Endothelial cell of umbilical vein (primary cell): ENCODE measurements around the gene CHMP4B.

Source experiments
- EZH2 ChIP-seq: IDR thresholded peaks from 2 replicates; pipeline ENCODE4 v1.6.1; 2012; ENCODE audit warnings: borderline replicate concordance, low read depth, mild to moderate bottlenecking, moderate library complexity, low read length, inconsistent platforms; ENCODE audit not compliant: severe bottlenecking
- POLR2A ChIP-seq: IDR thresholded peaks from 2 replicates; pipeline ENCODE4 v1.6.1; 2012; ENCODE audit warnings: low read depth, mild to moderate bottlenecking, control low read depth, low read length
- POLR2AphosphoS5 ChIP-seq: IDR thresholded peaks from 2 replicates; pipeline ENCODE4 v1.6.1; 2012; ENCODE audit warnings: low read depth, mild to moderate bottlenecking, control low read depth, low read length, moderate library complexity; ENCODE audit not compliant: insufficient read depth

DNA sequence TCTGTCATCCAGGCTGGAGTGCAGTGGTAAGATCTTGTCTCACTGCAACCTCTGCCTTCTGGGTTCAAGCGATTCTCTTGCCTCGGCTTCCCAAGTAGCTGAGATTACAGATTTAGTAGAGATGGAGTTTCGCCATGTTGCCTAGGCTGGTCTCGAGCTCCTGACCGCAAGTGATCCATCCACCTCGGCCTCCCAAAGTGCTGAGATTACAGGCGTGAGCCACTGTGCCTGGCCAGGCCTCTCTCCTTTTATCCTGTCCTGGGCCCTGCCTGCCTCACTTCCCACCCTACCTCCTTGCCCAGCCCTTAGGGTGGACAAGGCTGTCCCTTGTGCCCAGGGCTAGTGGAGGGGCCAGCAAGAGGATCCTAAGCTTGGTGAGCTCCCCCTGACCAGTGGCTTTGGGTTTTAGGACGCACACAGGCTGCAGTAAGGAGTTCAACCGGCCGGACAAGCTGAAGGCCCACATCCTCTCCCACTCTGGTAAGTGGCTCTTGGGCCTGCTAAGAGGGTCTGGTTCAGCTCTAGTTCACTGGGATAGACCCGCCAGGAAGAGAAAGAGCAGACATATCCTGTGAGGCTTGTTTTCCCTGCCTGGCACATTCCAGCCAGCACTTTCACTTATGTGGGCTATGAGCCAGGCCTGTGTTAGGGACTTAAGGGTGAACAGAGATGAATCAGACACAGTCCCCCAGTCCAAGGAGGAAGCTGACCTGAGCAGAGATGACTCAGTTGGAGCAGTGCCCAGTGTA is 21.9 kb upstream of the CHMP4B start:
- peak; percentile 57 for TF ChIP-seq POLR2A
- no peak for TF ChIP-seq EZH2
- TF ChIP-seq POLR2AphosphoS5 = peak; percentile 96
